Activated CD4-positive, alpha-beta T cell treated with anti-CD3 and anti-CD28 coated beads, Interleukin-2, amount 50 U/mL, for 16 hours (primary cell): ENCODE measurements around the gene EXOC3.
"Not testable (repeated sequence)": the region's sequence is repeated elsewhere in the genome, so short reads cannot be mapped to it uniquely, and the experiment has no call there.

ENCODE experiments used
- DNase-seq: peaks from one replicate; pipeline ENCODE4 v3.0.0-alpha.2; 2020

Gene EXOC3

GRCh38 chr5:458547-459353 lies 15.8 kb downstream of the EXOC3 start:
- DNase-seq = peak; percentile 71

GRCh38 chr5:459562-460272 lies 16.7 kb downstream of the EXOC3 start:
- DNase-seq = no peak

GRCh38 chr5:460273-460625 lies 17.3 kb downstream of the EXOC3 start:
- no peak for DNase-seq

GRCh38 chr5:462051-462481 lies 19.1 kb downstream of the EXOC3 start:
- no peak for DNase-seq

GRCh38 chr5:463301-463700 lies 20.3 kb downstream of the EXOC3 start:
- DNase-seq = no peak

GRCh38 chr5:463952-464351 lies 21.0 kb downstream of the EXOC3 start:
- DNase-seq = peak; percentile 51

GRCh38 chr5:464446-464842 lies 21.5 kb downstream of the EXOC3 start:
- DNase-seq = no peak

GRCh38 chr5:464843-465590 lies 22.0 kb downstream of the EXOC3 start:
- no peak for DNase-seq

GRCh38 chr5:465591-466403 lies 22.8 kb downstream of the EXOC3 start:
- DNase-seq = no peak

- no peak for DNase-seq
Measured at GRCh38 chr5:466661-467310, 23.8 kb downstream of the EXOC3 start.

- DNase-seq = no peak
Measured at GRCh38 chr5:468401-468800, 25.4 kb downstream of the EXOC3 start.

- no peak for DNase-seq
Measured at GRCh38 chr5:469752-470483, 26.9 kb downstream of the EXOC3 start.

- no peak for DNase-seq
Measured at GRCh38 chr5:470961-471749, 28.2 kb downstream of the EXOC3 start.

- no peak for DNase-seq
Measured at GRCh38 chr5:471750-472058, 28.7 kb downstream of the EXOC3 start.

GRCh38 chr5:472076-472655 lies 29.2 kb downstream of the EXOC3 start:
- peak; percentile 16 for DNase-seq

- DNase-seq = peak; percentile 82
Measured at GRCh38 chr5:472656-473550, 29.9 kb downstream of the EXOC3 start.

GRCh38 chr5:473551-474192 lies 30.7 kb downstream of the EXOC3 start:
- DNase-seq = peak; percentile 27

- not testable (repeated sequence) for DNase-seq
Measured at GRCh38 chr5:474232-474839, 31.4 kb downstream of the EXOC3 start.
